ENCODE measurements around the gene ICAM2.

DNA sequence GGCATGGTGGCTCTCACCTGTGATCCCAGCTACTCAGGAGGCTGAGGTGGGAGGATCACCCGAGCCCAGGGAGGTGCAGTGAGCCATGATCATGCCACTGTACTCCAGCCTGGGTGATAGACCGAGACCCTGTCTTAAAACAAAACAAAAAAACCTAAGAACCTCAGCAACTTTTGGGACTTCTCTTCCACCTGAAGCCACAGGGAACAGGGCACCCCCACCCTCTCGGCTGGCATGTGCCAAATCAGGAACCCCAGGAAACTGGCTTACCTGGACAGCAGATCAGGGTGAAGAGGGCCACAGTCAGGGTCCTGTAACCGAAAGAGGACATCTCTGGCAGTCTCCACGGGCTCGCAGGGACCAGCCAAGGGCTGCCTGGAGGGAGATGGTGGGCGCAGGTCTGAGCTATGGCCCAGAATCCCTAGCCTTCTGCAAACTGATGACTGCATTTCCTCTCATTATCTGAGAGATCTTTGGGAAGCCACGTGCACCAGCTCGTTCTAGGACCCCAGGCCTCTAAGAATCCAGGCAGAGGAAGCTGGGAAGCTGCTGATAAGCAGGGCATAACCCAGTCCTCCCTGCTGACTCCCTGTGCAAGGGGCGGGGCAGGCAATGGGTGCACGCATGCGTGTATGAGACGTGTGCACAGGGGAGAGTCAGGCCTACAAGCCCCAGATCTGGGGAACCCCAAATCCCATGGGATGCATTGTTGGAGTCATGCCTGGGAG, 13.9 kb downstream of the ICAM2 start:
- TF ChIP-seq EZH2 (IDR thresholded peaks at IDR 0.05; ENCODE audit: insufficient read depth, poor library complexity, severe bottlenecking) (no peak), EZH2phosphoT487 (IDR thresholded peaks at IDR 0.05; ENCODE audit: insufficient read depth, low read depth) (no peak)
